HG02610 (cell line): Measurements from ENCODE around the gene TRAK1.

Experiments used
- ATAC-seq: cut with Tn5 transposase; IDR thresholded peaks from one replicate; pipeline ENCODE4 v1.9.1; 2021; ENCODE audit warnings: mild to moderate bottlenecking, moderate library complexity; ENCODE audit not compliant: unreplicated experiment

TRAK1 gene

GRCh38 chr3:42226470-42227425 lies 135.6 kb downstream of the TRAK1 start:
- no peak for ATAC-seq

GRCh38 chr3:42228796-42229195 lies 137.6 kb downstream of the TRAK1 start:
- ATAC-seq = no peak

- ATAC-seq = no peak
Measured at GRCh38 chr3:42229266-42229941, 138.2 kb downstream of the TRAK1 start.

GRCh38 chr3:42229942-42230688 lies 139.0 kb downstream of the TRAK1 start:
- no peak for ATAC-seq

GRCh38 chr3:42230860-42231259 lies 139.7 kb downstream of the TRAK1 start:
- ATAC-seq = no peak

GRCh38 chr3:42235532-42235931 lies 144.4 kb downstream of the TRAK1 start:
- ATAC-seq = no peak

GRCh38 chr3:42236611-42237010 lies 145.5 kb downstream of the TRAK1 start:
- ATAC-seq = no peak

- no peak for ATAC-seq
Measured at GRCh38 chr3:42246091-42246490, 154.9 kb downstream of the TRAK1 start.

- no peak for ATAC-seq
Measured at GRCh38 chr3:42247576-42248027, 156.4 kb downstream of the TRAK1 start.

- no peak for ATAC-seq
Measured at GRCh38 chr3:42250761-42251160, 159.6 kb downstream of the TRAK1 start.

- no peak for ATAC-seq
Measured at GRCh38 chr3:42254566-42254965, 163.4 kb downstream of the TRAK1 start.

- ATAC-seq = no peak
Measured at GRCh38 chr3:42256135-42256819, 165.1 kb downstream of the TRAK1 start.

- ATAC-seq = no peak
Measured at GRCh38 chr3:42257007-42257406, 165.8 kb downstream of the TRAK1 start.

GRCh38 chr3:42262525-42262924 lies 171.4 kb downstream of the TRAK1 start:
- ATAC-seq = no peak

- ATAC-seq = no peak
Measured at GRCh38 chr3:42263354-42264346, 172.5 kb downstream of the TRAK1 start.

GRCh38 chr3:42264399-42265058 lies 173.4 kb downstream of the TRAK1 start:
- no peak for ATAC-seq

GRCh38 chr3:42265059-42265991 lies 174.2 kb downstream of the TRAK1 start:
- ATAC-seq = no peak

GRCh38 chr3:42266085-42266484 lies 174.9 kb downstream of the TRAK1 start, which contains the start of gene CCK:
CCK (minus strand) TSS chr3:42266185; CDS start chr3:42263630, 2,555 bp downstream.
- no peak for ATAC-seq
